SH-SY5Y (cell line): ENCODE data around the gene IGHMBP2.

ENCODE experiments used
- GATA2 ChIP-seq: IDR thresholded peaks from 2 replicates; pipeline ENCODE4 v1.6.1; 2011; ENCODE audit warnings: mild to moderate bottlenecking, low read depth, low read length
- GATA3 ChIP-seq: IDR thresholded peaks from 2 replicates; pipeline ENCODE4 v1.6.1; 2011; ENCODE audit warnings: low read depth, mild to moderate bottlenecking, low read length, moderate library complexity

- TF ChIP-seq GATA2 (no peak), GATA3 (no peak)
Measured at GRCh38 chr11:68974421-68975194, 70.9 kb downstream of the IGHMBP2 start.
